HG03060 (cell line): ENCODE data around the gene CHMP4A.
"Not testable (repeated sequence)": the region's sequence is repeated elsewhere in the genome, so short reads cannot be mapped to it uniquely, and the experiment has no call there.

ENCODE experiments used
- ATAC-seq: cut with Tn5 transposase; IDR thresholded peaks from one replicate; pipeline ENCODE4 v1.9.1; 2021; ENCODE audit warnings: low read depth, moderate number of reproducible peaks; ENCODE audit not compliant: unreplicated experiment

Gene CHMP4A

DNA sequence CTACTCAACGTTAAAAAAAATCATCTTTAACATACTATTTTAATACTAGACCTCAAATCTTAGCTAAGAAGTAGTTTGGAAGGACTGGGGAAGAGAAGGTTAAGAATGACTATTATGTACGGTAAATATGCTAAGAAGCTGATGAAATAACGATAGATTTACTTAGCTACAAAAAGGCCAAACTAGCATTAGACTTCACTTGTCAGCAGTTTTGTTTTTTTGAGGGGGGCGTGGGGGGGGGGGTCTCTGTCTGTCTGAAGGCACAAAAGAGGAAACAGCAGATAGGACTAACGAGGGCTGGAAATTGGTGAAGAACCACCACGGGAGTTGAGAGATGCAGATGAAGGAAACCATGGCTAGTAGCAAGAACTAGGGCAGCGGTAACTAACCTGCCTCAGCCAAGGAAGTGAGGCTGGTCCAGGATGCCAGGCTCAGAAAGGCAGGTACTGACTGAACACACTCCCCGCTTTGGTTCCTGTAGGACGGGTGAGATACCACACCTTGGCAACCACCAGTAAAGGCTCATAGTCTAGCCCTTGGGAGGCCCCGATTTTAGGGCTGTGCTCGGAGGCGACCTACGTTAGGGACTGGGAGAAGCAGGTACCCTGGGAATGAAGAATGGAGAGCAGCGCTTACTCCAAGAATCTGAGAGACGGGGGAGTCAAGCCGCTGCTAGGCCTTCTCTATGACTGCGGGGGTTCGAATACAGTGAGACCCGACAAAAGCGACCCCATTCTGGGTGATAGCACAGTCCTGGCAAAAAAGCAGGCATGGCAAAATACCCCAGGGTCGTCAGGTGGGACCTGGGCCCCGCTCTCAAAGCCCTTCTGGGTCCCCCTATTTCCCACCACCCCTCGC lies 18.2 kb upstream of the CHMP4A start:
- ATAC-seq, result peak; percentile 6

DNA sequence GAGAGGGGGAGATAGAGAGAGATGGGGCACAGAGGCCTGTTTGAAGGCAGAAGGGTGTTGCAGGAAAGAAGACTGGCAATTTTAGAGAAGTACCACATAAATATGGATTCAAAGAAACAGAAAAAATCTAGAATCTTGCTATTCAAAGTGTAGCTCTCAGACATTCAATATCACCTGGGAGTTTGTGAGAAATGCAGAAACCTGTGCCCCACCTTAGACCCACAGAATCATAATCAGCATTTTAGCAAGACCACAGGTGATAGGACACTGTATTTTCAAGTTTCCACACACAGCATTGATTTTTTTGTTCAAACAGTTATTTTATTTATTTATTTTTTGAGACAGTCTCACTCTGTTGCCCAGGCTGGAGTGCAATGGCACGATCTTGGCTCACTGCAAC lies 15.6 kb upstream of the CHMP4A start:
- no peak for ATAC-seq

DNA sequence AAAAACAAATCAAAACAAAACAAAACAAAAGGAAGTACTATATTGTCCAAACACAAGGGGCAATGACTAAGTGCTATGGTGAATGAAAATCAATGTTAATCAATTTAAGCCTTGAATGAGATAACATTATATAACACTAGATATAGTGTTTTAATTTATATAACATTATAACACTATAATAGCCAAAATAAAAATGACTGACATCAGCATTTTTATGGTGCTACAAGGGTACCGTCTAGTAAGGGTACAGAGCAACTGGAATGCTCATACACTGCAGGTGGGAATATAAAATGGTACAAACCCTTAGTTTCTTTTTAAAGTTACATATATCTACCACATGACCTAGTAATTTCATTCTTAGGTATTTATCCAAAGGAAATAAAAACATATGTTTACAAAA lies 13.2 kb upstream of the CHMP4A start:
- no peak for ATAC-seq

DNA sequence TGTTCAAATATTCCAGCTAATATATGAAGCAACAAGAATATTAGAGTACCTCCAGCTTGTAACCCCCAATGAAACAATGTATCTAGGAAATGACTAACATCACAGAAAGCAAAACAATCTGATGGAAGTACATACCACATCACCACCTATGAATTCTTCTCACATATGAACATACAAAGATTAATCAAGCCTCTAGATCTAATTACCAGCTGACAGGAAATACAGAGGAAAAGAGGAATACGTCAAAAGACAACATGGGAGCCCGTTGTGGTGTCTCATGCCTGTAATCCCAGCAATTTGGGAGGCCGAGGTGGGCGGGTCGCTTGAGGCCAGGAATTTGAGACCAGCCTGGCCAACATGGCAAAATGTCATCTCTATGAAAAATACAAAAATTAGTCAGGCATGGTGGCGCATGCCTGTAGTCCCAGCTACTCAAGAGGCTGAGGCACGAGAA lies 11.4 kb upstream of the CHMP4A start:
- no peak for ATAC-seq

DNA sequence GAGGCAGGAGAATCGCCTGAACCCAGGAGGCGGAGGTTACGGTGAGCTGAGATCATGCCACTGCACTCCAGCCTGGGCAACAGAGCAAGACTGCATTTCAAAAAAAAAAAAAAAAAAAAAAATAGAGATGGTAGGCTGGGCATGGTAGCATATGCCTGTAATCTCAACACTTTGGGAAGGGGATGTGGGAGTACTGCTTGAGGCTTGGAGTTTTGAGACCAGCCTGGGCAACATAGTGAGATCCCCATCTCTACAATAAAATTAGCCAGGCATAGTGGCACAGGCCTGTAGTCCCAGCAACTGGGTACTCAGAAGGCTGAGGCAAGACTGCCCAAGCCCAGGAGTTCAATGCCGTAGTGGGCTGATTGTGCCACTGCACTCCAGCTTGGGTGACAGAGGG lies 9.7 kb upstream of the CHMP4A start:
- ATAC-seq, result not testable (repeated sequence)

DNA sequence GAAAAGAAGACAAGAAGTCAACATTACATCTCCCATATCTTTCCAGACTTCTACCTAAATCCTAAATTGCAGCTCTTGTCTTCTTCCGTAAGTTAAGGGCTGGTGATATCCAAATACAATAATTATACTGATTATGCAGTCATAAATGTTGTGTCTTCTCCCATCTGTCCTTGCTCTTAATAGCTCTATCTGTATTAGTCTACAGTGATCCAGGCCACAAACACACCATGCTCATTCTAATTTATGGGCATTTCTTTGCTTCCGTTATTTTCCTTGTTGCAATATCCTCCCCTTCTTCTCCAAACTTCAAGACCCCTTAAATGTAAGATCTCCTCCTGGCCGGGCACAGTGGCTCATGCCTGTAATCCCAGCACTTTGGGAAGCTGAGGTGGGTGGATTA lies 6.2 kb upstream of the CHMP4A start:
- no peak for ATAC-seq

DNA sequence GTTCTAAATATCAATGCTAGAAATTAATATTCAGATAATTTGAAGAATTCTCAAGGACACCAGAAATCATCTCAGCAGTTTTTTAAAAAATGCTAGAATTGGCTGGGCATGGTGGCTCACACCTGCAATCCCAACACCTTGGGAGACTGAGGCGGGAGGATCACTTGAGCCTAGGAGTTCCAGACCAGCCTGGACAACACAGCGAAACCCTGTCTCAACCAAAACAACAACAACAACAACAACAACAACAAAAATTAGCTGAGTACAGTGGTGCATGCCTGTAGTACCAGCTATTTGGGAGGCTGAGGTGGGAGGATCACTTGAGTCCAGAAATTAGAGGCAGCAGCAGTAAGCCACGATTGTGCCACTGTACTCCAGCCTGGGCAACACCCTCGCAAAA lies 5.8 kb upstream of the CHMP4A start:
- ATAC-seq, result no peak

DNA sequence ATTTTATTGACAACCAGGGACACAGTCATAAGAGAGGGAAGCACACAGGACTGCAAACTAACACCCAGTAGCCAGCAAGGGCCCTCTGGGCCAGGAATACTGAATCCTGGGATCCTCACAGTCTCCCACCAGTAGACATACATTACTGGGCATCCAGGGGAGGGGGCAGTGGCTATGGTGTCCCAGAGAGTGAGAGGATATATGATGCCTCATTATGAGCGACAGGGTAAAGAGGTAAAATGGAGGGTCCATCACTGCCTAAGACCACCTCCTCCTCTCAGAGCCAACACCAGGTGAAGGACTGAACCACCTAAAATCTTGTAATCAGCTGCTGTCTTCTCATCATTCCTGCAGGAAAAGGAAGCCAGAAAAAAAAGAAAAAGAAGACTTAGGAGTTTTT lies 3.6 kb upstream of the CHMP4A start:
- not testable (repeated sequence) for ATAC-seq

DNA sequence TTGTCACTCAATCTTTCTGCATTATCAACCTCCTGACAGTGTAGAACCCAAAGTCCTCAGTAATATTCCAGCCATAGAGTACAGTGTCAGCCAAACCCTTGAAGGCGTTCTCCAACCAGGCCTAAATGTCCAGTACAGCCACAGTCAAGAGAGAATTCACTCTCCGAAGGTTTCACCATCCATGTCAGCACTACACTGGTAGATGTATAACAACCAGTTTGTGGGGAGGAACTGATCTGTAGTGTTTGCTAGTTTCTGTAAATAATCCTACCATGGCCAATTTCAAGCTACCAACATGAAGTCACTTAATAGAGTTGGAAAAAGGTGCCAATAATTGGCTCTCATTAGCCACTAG lies 3.0 kb upstream of the CHMP4A start:
- no peak for ATAC-seq

DNA sequence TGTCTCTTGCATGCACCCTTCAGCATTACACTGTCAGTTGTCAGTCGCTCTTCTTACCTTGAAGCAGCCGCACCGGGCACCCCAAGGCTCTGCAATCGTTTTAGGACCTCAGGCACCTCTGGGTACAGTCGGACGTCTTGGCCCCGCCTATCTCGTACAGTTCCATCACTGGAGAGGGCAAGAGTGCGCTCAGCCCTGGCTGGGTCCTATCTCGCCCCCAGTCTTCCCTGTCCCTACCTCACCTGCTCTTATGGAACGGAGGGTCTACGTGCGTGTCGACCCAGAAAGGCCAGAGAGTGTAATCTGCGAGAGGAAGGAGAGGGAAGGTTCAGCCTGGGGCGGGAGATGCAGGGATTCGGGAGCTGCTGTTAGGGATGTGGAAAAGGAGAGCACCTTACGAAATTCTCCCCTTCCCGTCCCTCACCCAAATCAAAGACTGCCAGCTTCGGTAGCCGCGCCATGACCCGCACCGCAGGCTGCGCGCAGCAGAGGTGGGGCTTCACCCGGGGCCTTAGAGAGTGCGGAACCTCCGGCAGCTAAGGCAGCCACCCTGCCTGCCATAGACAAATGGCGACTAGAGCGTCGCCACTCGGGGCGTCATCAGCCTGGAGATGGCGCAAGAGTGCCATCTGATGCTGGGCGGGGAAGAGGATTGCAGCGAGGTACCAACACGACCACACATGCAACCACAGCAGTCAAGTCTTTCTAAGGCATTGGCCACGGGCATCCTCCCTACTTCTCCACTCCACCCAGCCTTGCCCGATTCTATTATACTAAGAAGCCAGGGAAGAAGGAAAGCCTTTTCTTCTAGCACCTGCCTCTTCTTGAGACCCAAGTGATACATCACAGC lies 2.4 kb upstream of the CHMP4A start, which contains the start of gene MDP1:
Gene MDP1 (minus strand): TSS at position 572 of the 850 bp plus-strand sequence. CDS start 111 bp downstream, at position 461.
- ATAC-seq, result peak; percentile 44

DNA sequence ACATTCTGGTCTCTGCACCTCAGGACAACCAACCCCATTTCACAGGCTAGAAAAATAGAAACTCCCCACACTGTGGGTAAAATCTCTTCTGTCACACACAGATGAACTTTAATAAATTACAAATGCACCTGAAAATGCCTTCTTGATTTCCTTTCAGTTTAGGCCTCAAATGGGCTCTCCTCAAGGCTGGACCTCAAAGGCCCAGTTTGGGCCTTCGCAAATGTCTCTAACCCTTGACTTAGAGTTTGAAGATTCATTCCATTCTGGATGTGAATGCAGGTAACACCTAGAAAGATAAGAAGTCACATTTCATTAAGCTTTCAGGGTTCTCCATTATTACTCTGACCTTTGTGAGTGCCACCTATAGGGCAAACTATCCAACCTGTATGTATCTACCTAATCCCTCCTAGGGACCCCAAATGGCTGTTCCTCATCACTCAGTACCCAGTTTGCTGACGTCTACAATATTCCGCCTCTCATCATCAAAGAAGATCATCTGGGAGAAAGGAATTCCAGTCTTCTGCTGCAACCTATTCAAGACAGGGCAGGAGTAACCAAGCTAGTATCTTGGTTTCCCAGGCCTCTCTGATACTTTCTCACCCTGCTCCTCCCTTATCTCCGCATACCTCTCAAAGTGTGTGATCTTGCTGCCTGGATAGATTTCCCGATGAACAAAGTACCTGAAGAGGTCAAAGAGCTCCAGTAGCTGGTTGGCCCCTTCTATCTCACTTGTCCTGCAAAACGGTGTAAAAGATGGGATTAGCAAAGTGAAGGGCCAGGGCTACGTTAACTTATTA lies 776 bp upstream of the CHMP4A start:
- no peak for ATAC-seq

DNA sequence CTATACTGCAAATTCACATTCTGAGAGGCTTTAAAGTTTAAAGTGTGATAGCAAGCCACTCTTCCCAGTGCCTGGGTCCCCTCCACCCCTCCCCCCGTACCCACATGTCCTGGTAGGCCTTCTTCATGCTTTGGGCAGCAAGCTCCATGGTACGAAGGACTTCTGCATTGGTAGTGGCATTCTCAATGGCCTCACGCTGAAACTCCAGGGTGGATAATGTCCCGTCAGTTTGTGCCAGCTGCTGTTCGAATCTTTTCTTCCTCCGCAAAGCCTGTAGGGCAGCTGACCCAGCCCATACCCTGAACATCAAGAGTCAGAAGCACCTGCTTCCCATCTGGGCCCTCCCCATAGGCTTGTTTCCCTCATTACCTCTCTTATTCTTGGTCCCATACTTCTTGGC lies 2.0 kb downstream of the CHMP4A start:
- ATAC-seq, result no peak

DNA sequence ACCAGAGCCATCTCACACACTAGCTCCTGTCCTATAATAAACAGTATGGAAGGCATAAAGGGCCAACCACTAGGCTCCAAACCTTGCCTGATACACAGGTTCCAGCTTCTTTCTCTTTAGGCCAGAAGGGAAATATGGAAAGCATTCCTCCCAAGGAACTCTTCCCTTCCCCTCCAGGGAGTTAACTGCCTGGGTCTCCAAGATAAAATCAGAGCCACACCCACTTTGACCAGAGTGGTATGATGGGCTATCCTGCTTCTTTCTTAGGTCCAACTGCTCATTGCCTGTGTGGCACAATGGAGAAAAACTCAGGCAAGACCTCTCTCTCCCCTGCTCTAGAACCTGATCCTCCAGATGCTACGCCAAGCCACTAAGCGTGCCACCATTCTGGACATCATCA lies 5.7 kb downstream of the CHMP4A start:
- ATAC-seq, result no peak

DNA sequence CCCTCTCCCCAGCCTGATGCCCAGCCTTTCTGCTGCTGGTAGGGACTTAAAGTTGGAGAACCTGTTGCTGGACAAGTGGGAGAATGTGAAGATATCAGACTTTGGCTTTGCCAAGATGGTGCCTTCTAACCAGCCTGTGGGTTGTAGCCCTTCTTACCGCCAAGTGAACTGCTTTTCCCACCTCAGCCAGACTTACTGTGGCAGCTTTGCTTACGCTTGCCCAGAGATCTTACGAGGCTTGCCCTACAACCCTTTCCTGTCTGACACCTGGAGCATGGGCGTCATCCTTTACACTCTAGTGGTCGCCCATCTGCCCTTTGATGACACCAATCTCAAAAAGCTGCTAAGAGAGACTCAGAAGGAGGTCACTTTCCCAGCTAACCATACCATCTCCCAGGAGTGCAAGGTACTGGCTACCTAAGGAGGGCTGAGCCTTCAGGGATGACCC lies 6.2 kb downstream of the CHMP4A start:
- ATAC-seq, result no peak

DNA sequence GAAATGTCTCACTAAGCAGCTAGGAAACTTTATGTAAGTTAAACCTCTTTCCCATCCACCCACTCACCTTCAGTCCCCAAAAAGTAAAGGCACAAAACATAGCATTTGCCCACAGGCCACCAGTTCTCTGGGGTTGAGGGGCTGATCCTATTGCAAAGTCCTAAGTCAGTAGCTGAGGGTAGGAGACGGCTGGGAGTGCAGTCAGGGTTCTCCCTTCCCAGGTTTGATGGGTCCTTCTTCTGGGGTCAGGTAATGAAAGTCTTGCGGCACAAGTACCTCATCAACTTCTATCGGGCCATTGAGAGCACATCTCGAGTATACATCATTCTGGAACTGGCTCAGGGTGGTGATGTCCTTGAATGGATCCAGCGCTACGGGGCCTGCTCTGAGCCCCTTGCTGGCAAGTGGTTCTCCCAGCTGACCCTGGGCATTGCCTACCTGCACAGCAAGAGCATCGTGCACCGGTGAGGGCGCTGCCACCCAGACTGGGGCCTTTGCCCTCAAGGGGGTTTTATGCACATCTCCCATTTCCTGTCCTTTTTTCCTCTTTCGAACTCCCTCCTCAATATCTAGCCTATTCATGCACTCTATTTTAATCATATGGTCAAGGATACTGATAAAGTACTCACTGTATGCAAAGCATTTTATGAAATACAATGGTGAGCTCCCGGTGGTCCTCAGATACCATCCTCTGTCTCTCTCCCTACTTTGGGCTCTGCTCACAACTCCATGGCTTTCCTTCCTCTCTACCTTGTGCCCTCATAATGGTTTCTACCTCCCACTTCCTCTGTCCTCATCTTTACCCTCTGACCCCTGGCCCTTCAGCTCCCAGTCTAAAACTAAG lies 6.8 kb downstream of the CHMP4A start:
- ATAC-seq, result no peak

DNA sequence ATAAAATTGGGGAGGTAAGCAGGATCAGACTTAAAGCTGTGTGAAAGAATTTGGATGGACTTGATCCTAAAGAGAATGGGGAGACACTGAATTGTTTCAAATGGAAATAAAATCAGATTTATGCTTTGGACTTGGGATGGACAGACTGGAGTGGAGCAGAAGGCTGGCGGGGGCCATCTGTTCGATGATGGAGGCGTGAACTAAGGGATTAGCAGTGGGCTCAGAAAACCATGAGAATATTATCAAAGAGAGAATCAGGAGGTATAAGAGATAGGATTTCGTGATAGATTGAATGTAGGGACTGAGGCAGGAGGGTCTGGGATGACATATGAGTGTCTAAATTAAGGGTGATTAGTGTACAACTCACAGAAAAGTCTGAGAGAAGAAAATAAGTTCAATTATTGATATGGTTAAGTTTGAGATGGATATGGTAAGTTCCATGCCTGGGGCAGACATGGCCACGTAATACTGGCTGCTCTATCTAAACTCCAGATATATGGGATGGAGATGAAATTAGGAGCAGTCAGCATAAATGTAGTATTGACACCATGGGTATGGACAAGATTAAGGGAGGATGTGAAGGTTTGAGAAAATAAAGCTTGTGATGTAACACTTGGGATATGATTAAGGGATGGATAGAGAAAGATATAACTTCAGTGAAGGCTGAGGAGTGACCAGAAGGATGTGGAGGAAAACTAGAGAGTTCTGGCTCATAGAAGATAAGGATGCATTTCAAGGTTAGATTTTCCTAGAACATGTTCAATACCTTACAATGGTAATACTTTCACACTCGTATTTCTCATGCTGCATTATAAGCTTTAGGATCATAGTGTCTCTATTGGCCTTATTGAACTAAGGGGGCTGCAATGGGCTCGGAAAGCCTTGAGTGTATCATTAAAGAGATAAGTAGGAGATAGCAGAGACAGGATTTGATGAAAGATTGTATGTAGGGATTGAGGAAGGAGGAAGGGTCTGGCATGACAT lies 8.8 kb downstream of the CHMP4A start:
- no peak for ATAC-seq

DNA sequence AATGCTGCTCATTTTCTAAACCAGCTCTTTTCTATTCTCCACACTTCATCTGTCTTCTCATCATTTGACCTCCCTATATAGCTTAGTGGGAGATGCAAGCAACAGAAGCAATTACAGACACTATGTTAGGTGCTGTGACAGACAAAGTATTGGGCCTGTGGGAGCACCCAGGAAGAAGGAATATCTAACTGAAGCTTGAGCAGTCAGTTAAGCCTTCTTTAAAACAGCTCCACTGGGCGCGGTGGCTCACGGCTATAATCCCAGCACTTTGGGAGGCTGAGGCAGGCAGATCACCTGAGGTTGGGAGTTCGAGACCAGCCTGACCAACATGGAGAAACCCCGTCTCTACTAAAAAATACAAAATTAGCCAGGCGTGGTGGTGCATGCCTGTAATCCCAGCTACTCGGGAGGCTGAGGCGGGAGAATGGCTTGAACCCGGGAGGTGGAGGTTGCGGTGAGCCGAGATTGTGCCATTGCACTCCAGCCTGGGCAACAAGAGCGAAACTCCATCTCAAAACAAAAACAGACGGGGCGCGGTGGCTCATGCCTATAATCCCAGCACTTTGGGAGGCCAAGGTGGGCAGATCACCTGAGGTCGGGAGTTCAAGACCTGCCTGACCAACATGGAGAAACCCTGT lies 9.9 kb downstream of the CHMP4A start:
- ATAC-seq, result not testable (repeated sequence)

DNA sequence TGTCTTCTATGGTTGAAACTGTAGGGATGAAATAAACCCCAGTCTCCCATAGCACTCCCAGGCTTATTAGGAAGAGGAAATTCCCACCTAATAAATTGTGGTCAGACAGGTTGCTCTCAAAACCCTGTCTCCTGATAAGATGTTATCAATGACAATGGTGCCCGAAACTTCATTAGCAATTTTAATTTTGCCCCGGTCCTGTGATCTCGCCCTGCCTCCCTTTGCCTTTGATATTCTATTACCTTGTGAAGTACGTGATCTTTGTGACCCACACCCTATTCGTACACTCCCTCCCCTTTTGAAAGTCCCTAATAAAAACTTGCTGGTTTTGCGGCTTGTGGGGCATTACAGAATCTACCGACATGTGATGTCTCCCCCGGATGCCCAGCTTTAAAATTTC lies 10.8 kb downstream of the CHMP4A start:
- ATAC-seq, result not testable (repeated sequence)
